Trophoblast cell (in vitro differentiated cells and primary cell): ENCODE measurements around the gene FHIT.

Experiments used
- DNase-seq, 2 donors: peaks; one replicate each; pipeline ENCODE4 v3.0.0-alpha.2; 2016
- H2AFZ ChIP-seq: 2 replicates; pipeline ENCODE4 v1.6.1; 2013; ENCODE audit warnings: low read length, moderate library complexity, mild to moderate bottlenecking; ENCODE audit not compliant: insufficient read depth, poor library complexity
- H2AK5ac ChIP-seq: 2 replicates; pipeline ENCODE4 v1.6.1; 2013; ENCODE audit warnings: mild to moderate bottlenecking, low read length
- H2BK120ac ChIP-seq: 2 replicates; pipeline ENCODE4 v1.6.1; 2013; ENCODE audit warnings: low read length, mild to moderate bottlenecking, moderate library complexity; ENCODE audit not compliant: insufficient read depth, poor library complexity
- H2BK12ac ChIP-seq: 2 replicates; pipeline ENCODE4 v1.6.1; 2013; ENCODE audit warnings: mild to moderate bottlenecking, low read length, moderate library complexity
- H2BK5ac ChIP-seq: 2 replicates; pipeline ENCODE4 v1.6.1; 2013; ENCODE audit warnings: low read length, low read depth, moderate library complexity, mild to moderate bottlenecking; ENCODE audit not compliant: poor library complexity
- H3K14ac ChIP-seq: 2 replicates; pipeline ENCODE4 v1.6.1; 2013; ENCODE audit warnings: mild to moderate bottlenecking, low read length
- H3K18ac ChIP-seq: 2 replicates; pipeline ENCODE4 v1.6.1; 2013; ENCODE audit warnings: mild to moderate bottlenecking, low read length
- H3K23ac ChIP-seq: 2 replicates; pipeline ENCODE4 v1.6.1; 2013; ENCODE audit warnings: low read length
- H3K27ac ChIP-seq: 2 replicates; pipeline ENCODE4 v1.5.1; 2013; ENCODE audit warnings: low read depth, mild to moderate bottlenecking, inconsistent platforms, low read length, moderate library complexity
- H3K27me3 ChIP-seq: 2 replicates; pipeline ENCODE4 v1.6.1; 2013; ENCODE audit warnings: inconsistent platforms, mild to moderate bottlenecking, low read length, moderate library complexity; ENCODE audit not compliant: insufficient read depth
- H3K36me3 ChIP-seq, 2 experiments: 1 replicate in 1 of 2; 2 replicates in 1 of 2; pipeline ENCODE4 v1.6.1; 2013; ENCODE audit warnings: low read length in 2 of 2, mild to moderate bottlenecking in 2 of 2, moderate library complexity in 1 of 2; ENCODE audit not compliant: insufficient read depth in 2 of 2, control insufficient read depth in 1 of 2
- H3K4ac ChIP-seq: 2 replicates; pipeline ENCODE4 v1.6.1; 2013; ENCODE audit warnings: low read depth, mild to moderate bottlenecking, low read length, moderate library complexity
- H3K4me1 ChIP-seq, 2 experiments: 1 replicate in 1 of 2; 2 replicates in 1 of 2; pipeline ENCODE4 v1.6.1; 2013; ENCODE audit warnings: low read length in 2 of 2, mild to moderate bottlenecking in 2 of 2, moderate library complexity in 1 of 2; ENCODE audit not compliant: insufficient read depth in 2 of 2, control insufficient read depth in 1 of 2
- H3K4me2 ChIP-seq: 2 replicates; pipeline ENCODE4 v1.6.1; 2013; ENCODE audit warnings: inconsistent platforms, mild to moderate bottlenecking, low read length, moderate library complexity
- H3K4me3 ChIP-seq: 2 replicates; pipeline ENCODE4 v1.5.1; 2013; ENCODE audit warnings: mild to moderate bottlenecking, low read depth, low read length, inconsistent platforms
- H3K79me1 ChIP-seq: one replicate; pipeline ENCODE4 v1.6.1; 2013; ENCODE audit warnings: low read length
- H3K79me2 ChIP-seq: 2 replicates; pipeline ENCODE4 v1.6.1; 2013; ENCODE audit warnings: low read length, mild to moderate bottlenecking; ENCODE audit not compliant: control insufficient read depth, insufficient read depth, poor library complexity
- H3K9ac ChIP-seq: 2 replicates; pipeline ENCODE4 v1.6.1; 2013; ENCODE audit warnings: mild to moderate bottlenecking, low read length
- H3K9me3 ChIP-seq: 2 replicates; pipeline ENCODE4 v1.6.1; 2013; ENCODE audit warnings: low read depth, mild to moderate bottlenecking, control low read depth, inconsistent platforms, low read length; ENCODE audit not compliant: insufficient read depth
- H4K12ac ChIP-seq: 2 replicates; pipeline ENCODE4 v1.6.1; 2013; ENCODE audit warnings: low read depth, mild to moderate bottlenecking, low read length, moderate library complexity
- H4K8ac ChIP-seq: 2 replicates; pipeline ENCODE4 v1.6.1; 2013; ENCODE audit warnings: low read depth, mild to moderate bottlenecking, low read length, moderate library complexity
- H4K91ac ChIP-seq: one replicate; pipeline ENCODE4 v1.6.1; 2013; ENCODE audit warnings: low read depth, mild to moderate bottlenecking, low read length, moderate library complexity
- WGBS: extraction: QIAGEN DNeasy Blood & Tissue Kit; methylation state at CpG from one replicate; pipeline ENCODE4 v1.1.7; 2013; ENCODE audit warnings: missing lambda C conversion rate; ENCODE audit not compliant: insufficient read length, insufficient coverage; ENCODE audit errors: extremely low coverage; 5-methylcytosine and 5-hydroxymethylcytosine counted together

The FHIT gene

GRCh38 chr3:59802045-59802444, 1449.2 kb downstream of the FHIT start:
- no peak overlapping the region for H3K4ac ChIP-seq
- no peak overlapping the region for H4K8ac ChIP-seq
- H3K27me3 ChIP-seq: no peaks in the 10 kb centered on the region
- no peak overlapping the region for H3K27ac ChIP-seq
- H4K12ac ChIP-seq: no peak overlapping the region
- H2BK12ac ChIP-seq: no peak overlapping the region
- no peak overlapping the region for H2AFZ ChIP-seq
- H3K9me3 ChIP-seq: peaks cover 2% of the 10 kb centered on the region
- H3K36me3 ChIP-seq: no peaks in the 10 kb centered on the region
- no peak overlapping the region for H3K18ac ChIP-seq
- H3K79me1 ChIP-seq: no peaks in the 10 kb centered on the region
- H3K4me2 ChIP-seq: no peak overlapping the region
- H3K4me3 ChIP-seq: no peak overlapping the region
- H3K79me2 ChIP-seq: no peaks in the 10 kb centered on the region
- H3K9ac ChIP-seq: no peak overlapping the region
- no peak overlapping the region for H2AK5ac ChIP-seq
- H4K91ac ChIP-seq: no peak overlapping the region
- H3K4me1 ChIP-seq: no peaks in the 10 kb centered on the region
- H2BK120ac ChIP-seq: no peak overlapping the region
- H2BK5ac ChIP-seq: no peak overlapping the region
- no CpG with 5 or more reads among the region's 2 CpGs for WGBS
- no peak overlapping the region for H3K14ac ChIP-seq
- H3K23ac ChIP-seq: no peak overlapping the region
- no peak for DNase-seq

DNA sequence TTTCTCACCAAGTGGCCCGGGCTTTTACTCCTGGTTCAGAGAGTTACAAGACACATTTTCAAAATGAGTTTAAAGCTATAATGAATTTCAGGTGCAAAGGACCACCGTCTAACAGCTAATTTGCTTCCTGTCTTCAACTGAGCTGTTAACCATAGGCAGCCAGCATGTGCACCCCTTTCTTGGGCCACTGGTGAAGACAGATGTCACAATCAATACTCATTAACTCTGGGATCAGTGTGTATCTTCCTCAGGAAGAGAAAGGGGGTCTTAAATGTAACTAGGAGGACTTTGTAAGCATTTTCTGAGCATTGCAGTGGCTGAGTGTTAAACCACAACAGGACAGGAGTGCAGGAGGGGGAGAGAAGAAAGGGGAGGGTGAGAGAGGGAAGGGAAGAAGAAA, 1450.8 kb downstream of the FHIT start:
- H2AFZ ChIP-seq: no peak overlapping the region
- no peak overlapping the region for H4K12ac ChIP-seq
- H2AK5ac ChIP-seq: no peak overlapping the region
- no peak overlapping the region for H3K14ac ChIP-seq
- no peak overlapping the region for H3K9ac ChIP-seq
- H4K91ac ChIP-seq: no peak overlapping the region
- H3K4me3 ChIP-seq: no peak overlapping the region
- no peak overlapping the region for H3K18ac ChIP-seq
- H3K27ac ChIP-seq: no peak overlapping the region
- H3K36me3 ChIP-seq: no peaks in the 10 kb centered on the region
- H3K9me3 ChIP-seq: peaks cover 2% of the 10 kb centered on the region
- H3K23ac ChIP-seq: no peak overlapping the region
- no peak overlapping the region for H3K4ac ChIP-seq
- H3K4me1 ChIP-seq: no peaks in the 10 kb centered on the region
- H3K27me3 ChIP-seq: no peaks in the 10 kb centered on the region
- H3K79me2 ChIP-seq: no peaks in the 10 kb centered on the region
- H3K79me1 ChIP-seq: no peaks in the 10 kb centered on the region
- no peak overlapping the region for H2BK12ac ChIP-seq
- WGBS: no CpG with 5 or more reads among the region's 2 CpGs
- no peak for DNase-seq
- no peak overlapping the region for H2BK120ac ChIP-seq
- H3K4me2 ChIP-seq: no peak overlapping the region
- H2BK5ac ChIP-seq: no peak overlapping the region
- no peak overlapping the region for H4K8ac ChIP-seq

DNA sequence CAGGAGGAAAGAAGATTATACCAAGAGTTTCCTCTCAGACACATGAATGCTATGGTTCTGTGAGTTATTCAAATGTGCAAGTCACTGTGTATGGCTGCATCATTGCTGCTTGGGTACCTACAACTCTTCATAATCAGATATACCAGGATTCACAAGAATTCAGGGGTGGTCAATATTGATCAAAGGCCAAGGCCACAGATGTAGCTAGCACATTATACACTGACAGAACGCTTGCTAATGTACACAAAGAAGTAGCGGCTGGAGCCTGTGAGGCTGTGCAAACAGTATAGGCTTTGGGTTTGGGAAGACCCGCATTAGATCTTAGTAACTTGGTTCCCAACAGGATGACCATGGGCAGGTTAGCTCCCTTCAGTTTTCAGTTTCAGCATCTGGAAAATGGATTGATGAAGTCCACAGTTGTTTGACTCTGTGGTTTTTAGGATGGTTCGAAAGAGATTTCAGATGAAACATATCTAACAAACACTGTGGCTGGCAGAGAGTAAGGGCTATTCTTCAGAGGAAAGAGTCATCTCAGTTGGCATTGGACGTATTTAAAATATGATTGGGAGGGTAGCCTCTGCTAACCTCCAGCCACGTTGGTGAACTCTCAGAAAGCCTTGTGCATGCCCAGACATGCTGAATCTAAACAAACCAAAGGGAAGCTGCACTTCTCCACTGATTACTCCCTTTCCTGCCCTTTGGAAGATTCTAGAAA, 1452.7 kb downstream of the FHIT start:
- Histone ChIP-seq H3K4ac (no peak overlapping the region), H3K23ac (no peak overlapping the region), H3K27ac (no peak overlapping the region), H4K91ac (no peak overlapping the region), H3K9ac (no peak overlapping the region), H4K8ac (no peak overlapping the region), H2AK5ac (no peak overlapping the region), H3K4me2 (no peak overlapping the region), H3K4me3 (no peak overlapping the region), H3K79me2 (no peaks in the 10 kb centered on the region), H3K18ac (no peak overlapping the region), H4K12ac (no peak overlapping the region), H3K36me3 (no peaks in the 10 kb centered on the region), H3K4me1 (no peaks in the 10 kb centered on the region), H2BK12ac (no peak overlapping the region), H2AFZ (no peak overlapping the region), H3K79me1 (no peaks in the 10 kb centered on the region), H2BK120ac (no peak overlapping the region), H3K27me3 (no peaks in the 10 kb centered on the region), H3K9me3 (peaks cover 2% of the 10 kb centered on the region), H2BK5ac (no peak overlapping the region), H3K14ac (no peak overlapping the region)
- WGBS: no CpG with 5 or more reads among the region's 6 CpGs
- DNase-seq: no peak

DNA sequence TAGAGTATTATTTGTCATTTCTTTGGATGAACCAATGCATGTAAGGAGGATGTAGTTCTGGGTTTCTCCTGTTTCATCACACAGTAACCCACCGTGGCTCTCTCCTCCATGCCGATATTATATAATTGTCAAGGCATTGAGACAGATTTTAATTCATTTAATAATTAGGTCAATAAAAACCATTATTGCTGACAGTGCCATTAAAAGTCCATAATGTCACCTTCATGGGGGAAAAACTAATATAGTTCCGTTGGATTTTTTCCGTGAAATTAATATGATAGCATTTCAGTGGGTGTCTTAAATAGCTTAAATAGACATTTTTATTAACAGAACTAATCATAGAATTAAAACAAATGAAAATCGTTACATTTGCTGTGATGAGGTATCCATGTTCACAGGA, 1453.7 kb downstream of the FHIT start:
- Histone ChIP-seq H3K4me1 (no peaks in the 10 kb centered on the region), H2AFZ (no peak overlapping the region), H2BK5ac (no peak overlapping the region), H2BK12ac (no peak overlapping the region), H3K27me3 (no peaks in the 10 kb centered on the region), H3K79me2 (no peaks in the 10 kb centered on the region), H3K9me3 (no peaks in the 10 kb centered on the region), H2AK5ac (no peak overlapping the region), H3K14ac (no peak overlapping the region), H3K23ac (no peak overlapping the region), H3K36me3 (no peaks in the 10 kb centered on the region), H4K8ac (no peak overlapping the region), H3K18ac (no peak overlapping the region), H3K9ac (no peak overlapping the region), H3K4ac (no peak overlapping the region), H4K91ac (no peak overlapping the region), H3K4me2 (no peak overlapping the region), H4K12ac (no peak overlapping the region), H3K79me1 (no peaks in the 10 kb centered on the region), H3K4me3 (no peak overlapping the region), H2BK120ac (no peak overlapping the region), H3K27ac (no peak overlapping the region)
- no peak for DNase-seq
- no CpG with 5 or more reads among the region's 5 CpGs for WGBS
